Tibial nerve (tissue), 4 donors: ENCODE measurements around the gene HOXC10.

ENCODE experiments used
- CTCF ChIP-seq, 5 experiments: fragments of 200-600 bp in 3 of 5; fragments of 450-650 bp in 2 of 5; sonication (generic) in 3 of 5; IDR thresholded peaks; one replicate each; pipeline ENCODE4 v1.5.1; 2016 to 2019; ENCODE audit warnings: antibody characterized with exemption in 5 of 5, mild to moderate bottlenecking in 3 of 5, moderate library complexity in 2 of 5
- EP300 ChIP-seq, 2 donors: sonication (generic); formaldehyde crosslinking; IDR thresholded peaks; one replicate each; pipeline ENCODE4 v1.6.1; 2017; ENCODE audit warnings: antibody characterized with exemption in 2 of 2, mild to moderate bottlenecking in 1 of 2
- POLR2A ChIP-seq, 2 donors: fragments of 450-650 bp; IDR thresholded peaks; one replicate each; pipeline ENCODE4 v1.6.1; 2017; ENCODE audit warnings: antibody characterized with exemption in 2 of 2, mild to moderate bottlenecking in 2 of 2, moderate library complexity in 2 of 2

- TF ChIP-seq POLR2A (IDR thresholded peaks at IDR 0.05) (no peak), CTCF (IDR thresholded peaks at IDR 0.05) (no peak), EP300 (IDR thresholded peaks at IDR 0.05) (no peak)
Measured at GRCh38 chr12:53998900-53999236, 13.9 kb downstream of the HOXC10 start.
